Neural cell (in vitro differentiated cells): ENCODE results near the gene GPI.

ENCODE experiments used
- EP300 ChIP-seq: fragments of 450-650 bp; conservative IDR thresholded peaks from 2 replicates; pipeline ENCODE4 v1.6.1; 2014; ENCODE audit warnings: antibody characterized with exemption, mild to moderate bottlenecking, moderate library complexity; ENCODE audit not compliant: poor library complexity, severe bottlenecking
- EZH2 ChIP-seq: fragments of 200-600, 300-800 bp; shearing (Covaris generic), sonication (generic); IDR thresholded peaks from 2 replicates; pipeline ENCODE4 v1.6.1; 2014; ENCODE audit warnings: antibody characterized with exemption, low read length, borderline replicate concordance, mild to moderate bottlenecking; ENCODE audit not compliant: insufficient read depth, poor library complexity, severe bottlenecking
- POLR2AphosphoS5 ChIP-seq: IDR thresholded peaks from 2 replicates; pipeline ENCODE4 v1.6.1; 2012
- RAD21 ChIP-seq: fragments of 450-650 bp; conservative IDR thresholded peaks from 2 replicates; pipeline ENCODE4 v1.6.1; 2014; ENCODE audit warnings: antibody characterized with exemption, mild to moderate bottlenecking, moderate library complexity
- TAF1 ChIP-seq: IDR thresholded peaks from 2 replicates; pipeline ENCODE4 v1.6.1; 2012; ENCODE audit warnings: low read depth
- TF ChIP-seq, protein P1 (sequence below): fragments of 450-650 bp; IDR thresholded peaks from 2 replicates; pipeline ENCODE4 v1.5.1; 2014; ENCODE audit warnings: antibody characterized with exemption, mild to moderate bottlenecking, moderate library complexity; ENCODE audit not compliant: poor library complexity, severe bottlenecking
- TF ChIP-seq, protein P2 (sequence below): IDR thresholded peaks from 2 replicates; pipeline ENCODE4 v1.6.1; 2012; ENCODE audit warnings: borderline replicate concordance

GRCh38 chr19:34320277-34320676 lies 44.7 kb upstream of the GPI start:
- TF ChIP-seq EP300 (no peak), RAD21 (no peak), POLR2AphosphoS5 (no peak), EZH2 (no peak), TAF1 (no peak)
- TF ChIP-seq, protein P1, sequence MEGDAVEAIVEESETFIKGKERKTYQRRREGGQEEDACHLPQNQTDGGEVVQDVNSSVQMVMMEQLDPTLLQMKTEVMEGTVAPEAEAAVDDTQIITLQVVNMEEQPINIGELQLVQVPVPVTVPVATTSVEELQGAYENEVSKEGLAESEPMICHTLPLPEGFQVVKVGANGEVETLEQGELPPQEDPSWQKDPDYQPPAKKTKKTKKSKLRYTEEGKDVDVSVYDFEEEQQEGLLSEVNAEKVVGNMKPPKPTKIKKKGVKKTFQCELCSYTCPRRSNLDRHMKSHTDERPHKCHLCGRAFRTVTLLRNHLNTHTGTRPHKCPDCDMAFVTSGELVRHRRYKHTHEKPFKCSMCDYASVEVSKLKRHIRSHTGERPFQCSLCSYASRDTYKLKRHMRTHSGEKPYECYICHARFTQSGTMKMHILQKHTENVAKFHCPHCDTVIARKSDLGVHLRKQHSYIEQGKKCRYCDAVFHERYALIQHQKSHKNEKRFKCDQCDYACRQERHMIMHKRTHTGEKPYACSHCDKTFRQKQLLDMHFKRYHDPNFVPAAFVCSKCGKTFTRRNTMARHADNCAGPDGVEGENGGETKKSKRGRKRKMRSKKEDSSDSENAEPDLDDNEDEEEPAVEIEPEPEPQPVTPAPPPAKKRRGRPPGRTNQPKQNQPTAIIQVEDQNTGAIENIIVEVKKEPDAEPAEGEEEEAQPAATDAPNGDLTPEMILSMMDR = no peak
- TF ChIP-seq, protein P2, sequence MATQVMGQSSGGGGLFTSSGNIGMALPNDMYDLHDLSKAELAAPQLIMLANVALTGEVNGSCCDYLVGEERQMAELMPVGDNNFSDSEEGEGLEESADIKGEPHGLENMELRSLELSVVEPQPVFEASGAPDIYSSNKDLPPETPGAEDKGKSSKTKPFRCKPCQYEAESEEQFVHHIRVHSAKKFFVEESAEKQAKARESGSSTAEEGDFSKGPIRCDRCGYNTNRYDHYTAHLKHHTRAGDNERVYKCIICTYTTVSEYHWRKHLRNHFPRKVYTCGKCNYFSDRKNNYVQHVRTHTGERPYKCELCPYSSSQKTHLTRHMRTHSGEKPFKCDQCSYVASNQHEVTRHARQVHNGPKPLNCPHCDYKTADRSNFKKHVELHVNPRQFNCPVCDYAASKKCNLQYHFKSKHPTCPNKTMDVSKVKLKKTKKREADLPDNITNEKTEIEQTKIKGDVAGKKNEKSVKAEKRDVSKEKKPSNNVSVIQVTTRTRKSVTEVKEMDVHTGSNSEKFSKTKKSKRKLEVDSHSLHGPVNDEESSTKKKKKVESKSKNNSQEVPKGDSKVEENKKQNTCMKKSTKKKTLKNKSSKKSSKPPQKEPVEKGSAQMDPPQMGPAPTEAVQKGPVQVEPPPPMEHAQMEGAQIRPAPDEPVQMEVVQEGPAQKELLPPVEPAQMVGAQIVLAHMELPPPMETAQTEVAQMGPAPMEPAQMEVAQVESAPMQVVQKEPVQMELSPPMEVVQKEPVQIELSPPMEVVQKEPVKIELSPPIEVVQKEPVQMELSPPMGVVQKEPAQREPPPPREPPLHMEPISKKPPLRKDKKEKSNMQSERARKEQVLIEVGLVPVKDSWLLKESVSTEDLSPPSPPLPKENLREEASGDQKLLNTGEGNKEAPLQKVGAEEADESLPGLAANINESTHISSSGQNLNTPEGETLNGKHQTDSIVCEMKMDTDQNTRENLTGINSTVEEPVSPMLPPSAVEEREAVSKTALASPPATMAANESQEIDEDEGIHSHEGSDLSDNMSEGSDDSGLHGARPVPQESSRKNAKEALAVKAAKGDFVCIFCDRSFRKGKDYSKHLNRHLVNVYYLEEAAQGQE = no peak
